ENCODE results near the gene HIVEP3.

HIVEP3 gene

GRCh38 chr1:41463516-41463915 lies 455.2 kb downstream of the HIVEP3 start:
- DNase-seq, result no peak
- no peak for TF ChIP-seq POLR2A (IDR thresholded peaks at IDR 0.05; ENCODE audit: low read length)

GRCh38 chr1:41462680-41463004 lies 456.1 kb downstream of the HIVEP3 start:
- DNase-seq, result no peak
- TF ChIP-seq POLR2A (IDR thresholded peaks at IDR 0.05; ENCODE audit: low read length) (no peak), GATA1 (IDR thresholded peaks at IDR 0.05; ENCODE audit: low read depth, low read length) (no peak)

- TF ChIP-seq POLR2A (IDR thresholded peaks at IDR 0.05; ENCODE audit: low read length), result no peak
- TF ChIP-seq GATA1 (IDR thresholded peaks at IDR 0.05; ENCODE audit: low read depth, low read length), result no peak
- DNase-seq, result no peak
Measured at GRCh38 chr1:41461790-41462679, 456.7 kb downstream of the HIVEP3 start.

- no peak for DNase-seq
- TF ChIP-seq POLR2A (IDR thresholded peaks at IDR 0.05; ENCODE audit: low read length) (no peak), GATA1 (IDR thresholded peaks at IDR 0.05; ENCODE audit: low read depth, low read length) (no peak)
Measured at GRCh38 chr1:41456847-41457540, 461.7 kb downstream of the HIVEP3 start.

Measured in erythroblast (primary cell).